ENCODE measurements around the gene PEX5L. TPM values are rescaled to one million over a fixed set of nuclear protein-coding genes. Genes with fewer than 3 reads are reported as not detected.

Gene PEX5L
- total RNA-seq, 6 experiments from 2014 or later: not detected

GRCh38 chr3:179867961-179868360 lies 168.8 kb downstream of the PEX5L start:
- no peaks in the 10 kb centered on the region for H3K9me3 ChIP-seq
- 71% methylated on average over 1 of the region's 1 CpG for WGBS (ENCODE audit: insufficient coverage, low coverage, low lambda C conversion rate, missing lambda C conversion rate)
- no peaks in the 10 kb centered on the region for H3K36me3 ChIP-seq
- H3K4me1 ChIP-seq: no peaks in the 10 kb centered on the region
- ATAC-seq (no peak), DNase-seq (no peak)
- TF ChIP-seq, protein P1, sequence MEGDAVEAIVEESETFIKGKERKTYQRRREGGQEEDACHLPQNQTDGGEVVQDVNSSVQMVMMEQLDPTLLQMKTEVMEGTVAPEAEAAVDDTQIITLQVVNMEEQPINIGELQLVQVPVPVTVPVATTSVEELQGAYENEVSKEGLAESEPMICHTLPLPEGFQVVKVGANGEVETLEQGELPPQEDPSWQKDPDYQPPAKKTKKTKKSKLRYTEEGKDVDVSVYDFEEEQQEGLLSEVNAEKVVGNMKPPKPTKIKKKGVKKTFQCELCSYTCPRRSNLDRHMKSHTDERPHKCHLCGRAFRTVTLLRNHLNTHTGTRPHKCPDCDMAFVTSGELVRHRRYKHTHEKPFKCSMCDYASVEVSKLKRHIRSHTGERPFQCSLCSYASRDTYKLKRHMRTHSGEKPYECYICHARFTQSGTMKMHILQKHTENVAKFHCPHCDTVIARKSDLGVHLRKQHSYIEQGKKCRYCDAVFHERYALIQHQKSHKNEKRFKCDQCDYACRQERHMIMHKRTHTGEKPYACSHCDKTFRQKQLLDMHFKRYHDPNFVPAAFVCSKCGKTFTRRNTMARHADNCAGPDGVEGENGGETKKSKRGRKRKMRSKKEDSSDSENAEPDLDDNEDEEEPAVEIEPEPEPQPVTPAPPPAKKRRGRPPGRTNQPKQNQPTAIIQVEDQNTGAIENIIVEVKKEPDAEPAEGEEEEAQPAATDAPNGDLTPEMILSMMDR (IDR thresholded peaks at IDR 0.05): no peak
- no peak for TF ChIP-seq POLR2A (IDR thresholded peaks at IDR 0.05)
- no peak overlapping the region for H3K4me3 ChIP-seq
- H3K27me3 ChIP-seq: no peaks in the 10 kb centered on the region
- no peak overlapping the region for H3K27ac ChIP-seq
- intact Hi-C loops (cut with DNase I): no loop called here

DNA sequence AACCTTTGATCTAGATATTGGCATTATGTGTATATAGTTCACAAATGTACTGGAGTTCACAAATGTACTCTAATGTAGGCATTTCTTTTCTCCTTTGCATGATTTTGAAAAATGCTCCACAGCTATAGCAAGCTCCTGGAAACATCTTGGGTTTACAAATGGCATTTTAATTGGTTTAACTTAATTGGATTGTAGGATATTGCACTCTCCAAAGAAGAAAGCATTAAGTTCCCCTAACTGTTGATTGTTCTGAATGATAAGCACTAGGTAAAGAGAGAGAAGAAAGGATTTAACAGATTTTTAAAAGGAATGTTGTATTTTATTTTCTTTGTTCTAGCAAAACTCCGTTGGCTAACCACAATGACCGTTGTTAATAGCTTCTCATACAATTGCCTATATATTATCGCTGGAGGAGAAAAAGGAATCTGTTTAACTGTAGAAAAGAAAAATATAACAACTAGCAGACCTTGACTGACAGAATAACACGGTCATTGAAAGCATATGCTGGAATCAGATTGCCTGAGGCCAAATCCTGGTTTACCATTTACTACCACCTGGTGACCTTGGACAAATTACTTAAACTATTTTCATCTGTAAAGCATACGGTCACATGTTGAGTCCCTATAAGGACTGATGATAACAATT lies 170.8 kb downstream of the PEX5L start:
- intact Hi-C loops (cut with DNase I): no loop called here
- 50% methylated on average over 5 of the region's 5 CpGs for WGBS (ENCODE audit: insufficient coverage, low coverage, low lambda C conversion rate, missing lambda C conversion rate)
- no peaks in the 10 kb centered on the region for H3K36me3 ChIP-seq

GRCh38 chr3:179861953-179862352 lies 174.8 kb downstream of the PEX5L start:
- Histone ChIP-seq H3K36me3 (no peaks in the 10 kb centered on the region), H3K4me1 (no peaks in the 10 kb centered on the region), H3K9me3 (no peaks in the 10 kb centered on the region), H3K27me3 (no peaks in the 10 kb centered on the region), H3K4me3 (no peak overlapping the region), H3K27ac (no peak overlapping the region)
- TF ChIP-seq, protein P1 (IDR thresholded peaks at IDR 0.05): no peak
- no peak for TF ChIP-seq POLR2A (IDR thresholded peaks at IDR 0.05)
- ATAC-seq (no peak), DNase-seq (no peak)
- intact Hi-C loops (cut with DNase I): no loop called here
- WGBS (ENCODE audit: insufficient coverage, low coverage, low lambda C conversion rate, missing lambda C conversion rate): 63% methylated on average over 4 of the region's 4 CpGs

More for the DNA sequence above, 170.8 kb downstream of the PEX5L start:
- H3K4me1 ChIP-seq: no peaks in the 10 kb centered on the region
- H3K27me3 ChIP-seq: no peaks in the 10 kb centered on the region
- TF ChIP-seq, protein P1 (IDR thresholded peaks at IDR 0.05): no peak
- no peak for TF ChIP-seq POLR2A (IDR thresholded peaks at IDR 0.05)
- H3K4me3 ChIP-seq: no peak overlapping the region
- ATAC-seq: no peak
- H3K9me3 ChIP-seq: no peaks in the 10 kb centered on the region
- H3K27ac ChIP-seq: no peak overlapping the region
- DNase-seq: no peak

GRCh38 chr3:179861292-179861691 lies 175.4 kb downstream of the PEX5L start:
- DNase-seq (no peak), ATAC-seq (no peak)
- H3K4me1 ChIP-seq: no peaks in the 10 kb centered on the region
- no peaks in the 10 kb centered on the region for H3K36me3 ChIP-seq
- intact Hi-C loops (cut with DNase I): no loop called here
- H3K4me3 ChIP-seq: no peak overlapping the region
- TF ChIP-seq, protein P1 (IDR thresholded peaks at IDR 0.05): no peak
- no peak for TF ChIP-seq POLR2A (IDR thresholded peaks at IDR 0.05)
- H3K27ac ChIP-seq: no peak overlapping the region
- H3K27me3 ChIP-seq: no peaks in the 10 kb centered on the region
- 100% methylated on average over 1 of the region's 5 CpGs for WGBS (ENCODE audit: insufficient coverage, low coverage, low lambda C conversion rate, missing lambda C conversion rate)
- H3K9me3 ChIP-seq: no peaks in the 10 kb centered on the region
